Testis (tissue), 2 donors: ENCODE results near the gene IL1RAPL2.

Experiments
- CTCF ChIP-seq, 3 experiments: fragments of 450-650 bp in 2 of 3; fragments of 200-600 bp in 1 of 3; sonication (generic) in 1 of 3; IDR thresholded peaks; one replicate each; pipeline ENCODE4 v1.5.1; 2016 to 2019; ENCODE audit warnings: antibody characterized with exemption in 3 of 3, mild to moderate bottlenecking in 2 of 3, moderate library complexity in 1 of 3
- POLR2A ChIP-seq: fragments of 450-650 bp; IDR thresholded peaks from one replicate; pipeline ENCODE4 v1.6.1; 2017; ENCODE audit warnings: antibody characterized with exemption, mild to moderate bottlenecking, moderate library complexity

GRCh38 chrX:105424729-105425128 is 858.7 kb downstream of the IL1RAPL2 start:
- TF ChIP-seq POLR2A, result no peak
- TF ChIP-seq CTCF (IDR thresholded peaks at IDR 0.05), result no peak
